Measurements from ENCODE around the gene TRPM5.
"Not testable (repeated sequence)": the region's sequence is repeated elsewhere in the genome, so short reads cannot be mapped to it uniquely, and the experiment has no call there.

The TRPM5 gene

GRCh38 chr11:2443881-2444820, at the start of gene TRPM5:
Gene TRPM5 (minus strand): TSS chr11:2444514. CDS start chr11:2423036, 21,478 bp downstream.
- no peak for DNase-seq (ENCODE audit: low read depth)

- DNase-seq (ENCODE audit: low read depth), result no peak
These were observed 44.8 kb upstream of the TRPM5 start for GRCh38 chr11:2489083-2489482.

- no peak for DNase-seq (ENCODE audit: low read depth)
These were observed 43.7 kb upstream of the TRPM5 start for GRCh38 chr11:2488004-2488403.

- DNase-seq (ENCODE audit: low read depth), result no peak
These were observed 40.3 kb upstream of the TRPM5 start for GRCh38 chr11:2484576-2485125.

- DNase-seq (ENCODE audit: low read depth), result no peak
These were observed 39.1 kb upstream of the TRPM5 start for GRCh38 chr11:2483426-2483825.

GRCh38 chr11:2482745-2483144, 38.4 kb upstream of the TRPM5 start:
- DNase-seq (ENCODE audit: low read depth), result no peak

- DNase-seq (ENCODE audit: low read depth), result no peak
These were observed 37.9 kb upstream of the TRPM5 start for GRCh38 chr11:2482204-2482603.

- DNase-seq (ENCODE audit: low read depth), result no peak
These were observed 36.9 kb upstream of the TRPM5 start for GRCh38 chr11:2481253-2481652.

GRCh38 chr11:2480874-2481220, 36.5 kb upstream of the TRPM5 start:
- DNase-seq (ENCODE audit: low read depth), result no peak

GRCh38 chr11:2480067-2480873, 36.0 kb upstream of the TRPM5 start:
- DNase-seq (ENCODE audit: low read depth), result not testable (repeated sequence)

GRCh38 chr11:2477936-2478335, 33.6 kb upstream of the TRPM5 start:
- DNase-seq (ENCODE audit: low read depth), result no peak

- DNase-seq (ENCODE audit: low read depth), result no peak
These were observed 32.9 kb upstream of the TRPM5 start for GRCh38 chr11:2477254-2477653.

GRCh38 chr11:2475136-2475918, 31.0 kb upstream of the TRPM5 start:
- no peak for DNase-seq (ENCODE audit: low read depth)

GRCh38 chr11:2474059-2474901, 30.0 kb upstream of the TRPM5 start:
- no peak for DNase-seq (ENCODE audit: low read depth)

GRCh38 chr11:2473361-2474058, 29.2 kb upstream of the TRPM5 start:
- no peak for DNase-seq (ENCODE audit: low read depth)

- no peak for DNase-seq (ENCODE audit: low read depth)
These were observed 28.3 kb upstream of the TRPM5 start for GRCh38 chr11:2472428-2473186.

- DNase-seq (ENCODE audit: low read depth), result no peak
These were observed 27.4 kb upstream of the TRPM5 start for GRCh38 chr11:2471804-2472096.

- DNase-seq (ENCODE audit: low read depth), result no peak
These were observed 26.9 kb upstream of the TRPM5 start for GRCh38 chr11:2471048-2471803.

- DNase-seq (ENCODE audit: low read depth), result no peak
These were observed 26.2 kb upstream of the TRPM5 start for GRCh38 chr11:2470495-2470894.

All from stromal cell of bone marrow (primary cell).